CD4-positive, alpha-beta T cell (primary cell): Measurements from ENCODE around the gene SLC5A9. TPM values are rescaled to one million over a fixed set of nuclear protein-coding genes. Genes with fewer than 3 reads are reported as not detected.

Experiments
- ATAC-seq: fragments of 200-7000 bp; cut with Tn5 transposase; one replicate; pipeline ENCODE4 v1.10.0; 2022; ENCODE audit warnings: mild to moderate bottlenecking; ENCODE audit not compliant: poor library complexity
- CTCF ChIA-PET: fragments of 350-600 bp; sonication (Branson Sonifier 250); formaldehyde crosslinking; loops from one replicate; lab custom pipeline; 2021; ENCODE audit warnings: antibody characterized with exemption, inconsistent platforms; lab: Charles Lee
- POLR2A ChIA-PET: fragments of 350-600 bp; sonication (Branson Sonifier 250); formaldehyde crosslinking; loops from one replicate; lab custom pipeline; 2021; ENCODE audit warnings: antibody characterized with exemption, inconsistent platforms; lab: Charles Lee
- DNase-seq, 14 experiments: peaks; one replicate each; pipeline ENCODE4 v3.0.0-alpha.2; 2013 to 2020; ENCODE audit warnings: mixed read lengths in 2 of 14
- H3K27ac ChIP-seq, 2 donors: one replicate each; pipeline versions ENCODE4 v1.5.1 to v1.7.0; 2013; ENCODE audit warnings: low read length in 2 of 2, low read depth in 1 of 2, mild to moderate bottlenecking in 1 of 2
- H3K27me3 ChIP-seq, 2 experiments: 1 replicate in 1 of 2; 2 replicates in 1 of 2; pipeline versions ENCODE4 v1.6.1 to v1.7.0; 2013; ENCODE audit warnings: low read length in 2 of 2, control low read depth in 1 of 2, mild to moderate bottlenecking in 1 of 2, moderate library complexity in 1 of 2; ENCODE audit not compliant: insufficient read depth in 2 of 2, control insufficient read depth in 1 of 2
- H3K36me3 ChIP-seq: one replicate; pipeline ENCODE4 v1.6.1; 2013; ENCODE audit warnings: low read length, control low read depth; ENCODE audit not compliant: insufficient read depth
- H3K4me1 ChIP-seq: one replicate; pipeline ENCODE4 v1.6.1; 2013; ENCODE audit warnings: low read length, control low read depth; ENCODE audit not compliant: insufficient read depth
- H3K4me3 ChIP-seq: one replicate; pipeline ENCODE4 v1.5.1; 2013; ENCODE audit warnings: mild to moderate bottlenecking, low read length, moderate library complexity
- H3K9me3 ChIP-seq, 2 experiments: 1 replicate in 1 of 2; 2 replicates in 1 of 2; pipeline versions ENCODE4 v1.6.1 to v1.7.0; 2013; ENCODE audit warnings: low read length in 2 of 2, mild to moderate bottlenecking in 2 of 2, control low read depth in 1 of 2, moderate library complexity in 1 of 2; ENCODE audit not compliant: control insufficient read depth in 1 of 2, insufficient read depth in 1 of 2
- H3K27ac Mint-ChIP-seq: one replicate; pipeline ENCODE4 v1.8.0; 2020; ENCODE audit warnings: mixed read lengths
- H3K27me3 Mint-ChIP-seq: one replicate; pipeline ENCODE4 v1.8.0; 2021; ENCODE audit warnings: mixed read lengths
- H3K36me3 Mint-ChIP-seq: one replicate; pipeline ENCODE4 v1.8.0; 2021; ENCODE audit warnings: low read depth, mixed read lengths
- H3K4me1 Mint-ChIP-seq: one replicate; pipeline ENCODE4 v1.8.0; 2021; ENCODE audit warnings: low read depth, mixed read lengths
- H3K4me3 Mint-ChIP-seq: one replicate; pipeline ENCODE4 v1.8.0; 2020; ENCODE audit warnings: mild to moderate bottlenecking, mixed read lengths
- H3K9me3 Mint-ChIP-seq: one replicate; pipeline ENCODE4 v1.8.0; 2020; ENCODE audit warnings: mixed read lengths
- CTCF ChIP-seq: fragments of 200-600 bp; IDR thresholded peaks from one replicate; pipeline ENCODE4 v1.8.0; 2022; ENCODE audit warnings: antibody characterized with exemption, mild to moderate bottlenecking
- intact Hi-C, 2 experiments: fragments of 100-400 bp; cut with DNase I in 1 of 2; cut with micrococcal nuclease in 1 of 2; formaldehyde crosslinking; loops; one replicate each; pipeline versions ENCODE4 v1.15.1 to v1.9.0; 2023 to 2025; cut with DNase I, micrococcal nuclease
- total RNA-seq, 174 experiments: library from RNA in 2 of 174; stranded (reverse) in 2 of 174; gene quantifications; one replicate each; pipeline ENCODE4 v1.2.3 and lab custom pipeline; 2021 to 2026

SLC5A9 gene
- total RNA-seq, 2 experiments from 2014 or later, result not detected

DNA sequence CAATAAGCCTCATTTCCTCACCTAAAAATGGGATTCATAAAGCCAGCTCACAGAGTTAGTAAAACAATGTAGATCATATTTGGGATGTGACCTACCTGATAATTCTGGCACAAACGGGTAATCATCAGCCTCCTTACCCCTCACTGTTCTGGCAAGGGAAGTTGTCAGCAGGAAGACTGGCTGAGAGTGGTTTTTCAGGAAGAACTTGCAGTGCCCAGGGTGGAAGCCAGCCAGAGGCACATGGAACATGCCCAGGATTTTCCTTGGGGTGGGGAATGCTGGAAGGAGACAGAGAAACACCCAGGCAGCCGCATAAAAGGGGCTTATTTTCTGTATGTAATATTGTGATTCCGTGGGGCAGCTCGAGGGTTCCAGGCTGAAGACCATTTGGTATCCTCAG, 7.7 kb upstream of the SLC5A9 start:
- TF ChIP-seq CTCF, result no peak
- ChIA-PET POLR2A (no interaction called here), CTCF (no interaction called here)
- no peak overlapping the region for H3K4me3 Mint-ChIP-seq
- Histone ChIP-seq H3K4me3 (no peak overlapping the region), H3K4me1 (no peaks in the 10 kb centered on the region), H3K36me3 (no peaks in the 10 kb centered on the region), H3K27ac (no peak overlapping the region), H3K27me3 (no peaks in the 10 kb centered on the region), H3K9me3 (no peaks in the 10 kb centered on the region)
- ATAC-seq (no peak), DNase-seq (no peak)
- H3K4me1 Mint-ChIP-seq, result no peaks in the 10 kb centered on the region
- H3K27ac Mint-ChIP-seq, result no peak overlapping the region
- intact Hi-C loops, result no loop called here
- H3K36me3 Mint-ChIP-seq, result no peaks in the 10 kb centered on the region
- no peaks in the 10 kb centered on the region for H3K9me3 Mint-ChIP-seq
- H3K27me3 Mint-ChIP-seq, result no peaks in the 10 kb centered on the region

GRCh38 chr1:48215222-48215621, 7.3 kb upstream of the SLC5A9 start:
- no peak for TF ChIP-seq CTCF
- no peak for DNase-seq
- no peak overlapping the region for H3K4me3 ChIP-seq
- intact Hi-C loops, result no loop called here
- no peak overlapping the region for H3K27ac Mint-ChIP-seq
- no peaks in the 10 kb centered on the region for H3K9me3 Mint-ChIP-seq
- no peak overlapping the region for H3K4me3 Mint-ChIP-seq
- ATAC-seq, result no peak
- ChIA-PET POLR2A (no interaction called here), CTCF (no interaction called here)
- no peaks in the 10 kb centered on the region for H3K27me3 ChIP-seq
- no peaks in the 10 kb centered on the region for H3K4me1 Mint-ChIP-seq
- H3K9me3 ChIP-seq, result no peaks in the 10 kb centered on the region
- no peaks in the 10 kb centered on the region for H3K36me3 ChIP-seq
- no peaks in the 10 kb centered on the region for H3K36me3 Mint-ChIP-seq
- no peaks in the 10 kb centered on the region for H3K4me1 ChIP-seq
- H3K27me3 Mint-ChIP-seq, result no peaks in the 10 kb centered on the region
- no peak overlapping the region for H3K27ac ChIP-seq

DNA sequence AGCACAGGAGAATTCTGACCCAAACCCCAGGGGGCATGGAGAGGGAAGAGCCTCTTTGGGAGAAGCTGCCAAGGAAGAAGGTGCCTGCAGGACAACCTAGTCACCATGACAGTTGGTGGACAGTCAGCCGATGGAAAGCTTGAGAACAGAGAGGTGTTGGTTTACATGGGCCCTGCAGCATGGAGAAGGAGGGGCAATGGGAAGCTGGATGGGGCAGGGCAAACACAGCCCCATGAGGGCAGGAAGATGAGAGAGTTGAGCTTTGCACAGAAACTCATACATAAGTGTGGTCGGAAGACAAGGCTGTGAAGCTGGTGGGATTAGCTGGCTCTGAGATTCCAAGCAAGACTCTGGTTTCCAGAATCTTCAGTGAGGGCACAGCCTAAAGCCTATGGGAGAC, 6.6 kb upstream of the SLC5A9 start:
- H3K4me3 ChIP-seq, result no peak overlapping the region
- no peak overlapping the region for H3K4me3 Mint-ChIP-seq
- H3K27ac ChIP-seq, result no peak overlapping the region
- H3K4me1 Mint-ChIP-seq, result no peaks in the 10 kb centered on the region
- H3K9me3 Mint-ChIP-seq, result no peaks in the 10 kb centered on the region
- H3K27me3 ChIP-seq, result no peaks in the 10 kb centered on the region
- no peak for DNase-seq
- ChIA-PET POLR2A (no interaction called here), CTCF (no interaction called here)
- no peaks in the 10 kb centered on the region for H3K9me3 ChIP-seq
- ATAC-seq, result no peak
- no peaks in the 10 kb centered on the region for H3K27me3 Mint-ChIP-seq
- H3K27ac Mint-ChIP-seq, result no peak overlapping the region
- intact Hi-C loops, result no loop called here
- TF ChIP-seq CTCF, result no peak
- no peaks in the 10 kb centered on the region for H3K4me1 ChIP-seq
- H3K36me3 ChIP-seq, result no peaks in the 10 kb centered on the region
- no peaks in the 10 kb centered on the region for H3K36me3 Mint-ChIP-seq
